H9 (cell line): ENCODE measurements around the gene KCNE2. TPM values are rescaled to one million over a fixed set of nuclear protein-coding genes. Genes with fewer than 3 reads are reported as not detected.

ENCODE experiments used
- DNase-seq: peaks from one replicate; pipeline ENCODE4 v3.0.0-alpha.2; 2017
- H2AFZ ChIP-seq: one replicate; pipeline ENCODE4 v1.6.1; 2013; ENCODE audit warnings: mild to moderate bottlenecking, low read length, control low read depth, moderate library complexity
- H2AK5ac ChIP-seq: 2 replicates; pipeline ENCODE4 v1.6.1; 2013; ENCODE audit warnings: low read length, control low read depth, mixed read lengths; ENCODE audit not compliant: insufficient read length
- H2BK120ac ChIP-seq: one replicate; pipeline ENCODE4 v1.6.1; 2013; ENCODE audit warnings: low read depth, mild to moderate bottlenecking, low read length, control low read depth, inconsistent platforms; ENCODE audit not compliant: poor library complexity, severe bottlenecking
- H2BK12ac ChIP-seq: 2 replicates; pipeline ENCODE4 v1.6.1; 2013; ENCODE audit warnings: low read length, control low read depth, mixed read lengths, low read depth; ENCODE audit not compliant: insufficient read length
- H2BK15ac ChIP-seq: 2 replicates; pipeline ENCODE4 v1.6.1; 2013; ENCODE audit warnings: low read depth, low read length, control low read depth
- H2BK20ac ChIP-seq: one replicate; pipeline ENCODE4 v1.6.1; 2013; ENCODE audit warnings: low read depth, mild to moderate bottlenecking, low read length, control low read depth, inconsistent platforms; ENCODE audit not compliant: poor library complexity, severe bottlenecking
- H2BK5ac ChIP-seq: 2 replicates; pipeline ENCODE4 v1.6.1; 2013; ENCODE audit warnings: low read length, control low read depth, mixed read lengths; ENCODE audit not compliant: insufficient read length
- H3K14ac ChIP-seq: 2 replicates; pipeline ENCODE4 v1.6.1; 2013; ENCODE audit warnings: low read length, control low read depth; ENCODE audit not compliant: insufficient read depth
- H3K18ac ChIP-seq: 2 replicates; pipeline ENCODE4 v1.6.1; 2013; ENCODE audit warnings: low read depth, mild to moderate bottlenecking, mixed read lengths, low read length, control low read depth; ENCODE audit not compliant: insufficient read length
- H3K23ac ChIP-seq: 2 replicates; pipeline ENCODE4 v1.6.1; 2013; ENCODE audit warnings: low read length, control low read depth, mixed read lengths, low read depth; ENCODE audit not compliant: insufficient read length
- H3K23me2 ChIP-seq: 2 replicates; pipeline ENCODE4 v1.6.1; 2013; ENCODE audit warnings: low read depth, mild to moderate bottlenecking, mixed read lengths, low read length, control low read depth; ENCODE audit not compliant: insufficient read length, poor library complexity, severe bottlenecking
- H3K27ac ChIP-seq: 2 replicates; pipeline ENCODE4 v1.5.1; 2013; ENCODE audit warnings: low read length, control low read depth, mixed read lengths, low read depth; ENCODE audit not compliant: insufficient read length
- H3K27me3 ChIP-seq: 2 replicates; pipeline ENCODE4 v1.6.1; 2013; ENCODE audit warnings: low read length, control low read depth, inconsistent platforms; ENCODE audit not compliant: insufficient read depth
- H3K4ac ChIP-seq: 2 replicates; pipeline ENCODE4 v1.6.1; 2013; ENCODE audit warnings: low read depth, mild to moderate bottlenecking, control low read depth, inconsistent platforms, low read length, moderate library complexity
- H3K4me1 ChIP-seq: 2 replicates; pipeline ENCODE4 v1.6.1; 2013; ENCODE audit warnings: low read length, control low read depth, inconsistent platforms; ENCODE audit not compliant: insufficient read depth
- H3K4me2 ChIP-seq: 2 replicates; pipeline ENCODE4 v1.6.1; 2013; ENCODE audit warnings: low read length, control low read depth, mixed read lengths; ENCODE audit not compliant: insufficient read length, insufficient read depth
- H3K56ac ChIP-seq: 2 replicates; pipeline ENCODE4 v1.6.1; 2013; ENCODE audit warnings: low read depth, mild to moderate bottlenecking, mixed read lengths, low read length, control low read depth; ENCODE audit not compliant: insufficient read length
- H3K79me1 ChIP-seq: 2 replicates; pipeline ENCODE4 v1.6.1; 2013; ENCODE audit warnings: low read depth, mild to moderate bottlenecking, moderate library complexity, low read length, control low read depth, inconsistent platforms; ENCODE audit not compliant: insufficient read depth, poor library complexity, severe bottlenecking
- H3K79me2 ChIP-seq: 2 replicates; pipeline ENCODE4 v1.6.1; 2013; ENCODE audit warnings: low read length, control low read depth, inconsistent platforms; ENCODE audit not compliant: insufficient read depth
- H3K9ac ChIP-seq: 2 replicates; pipeline ENCODE4 v1.6.1; 2013; ENCODE audit warnings: low read length, control low read depth, mixed read lengths; ENCODE audit not compliant: insufficient read length; ENCODE audit errors: extremely low read depth
- H3K9me3 ChIP-seq: one replicate; pipeline ENCODE4 v1.6.1; 2013; ENCODE audit warnings: low read depth, low read length, inconsistent platforms; ENCODE audit not compliant: control insufficient read depth
- H3T11ph ChIP-seq: one replicate; pipeline ENCODE4 v1.6.1; 2013; ENCODE audit warnings: mild to moderate bottlenecking, low read length, control low read depth, inconsistent platforms
- H4K20me1 ChIP-seq: one replicate; pipeline ENCODE4 v1.6.1; 2013; ENCODE audit not compliant: control insufficient read depth, insufficient read length, insufficient read depth
- H4K5ac ChIP-seq: 2 replicates; pipeline ENCODE4 v1.6.1; 2013; ENCODE audit warnings: low read depth, mild to moderate bottlenecking, mixed read lengths, low read length, control low read depth; ENCODE audit not compliant: insufficient read length
- H4K8ac ChIP-seq: replicated peaks from 2 replicates; pipeline ENCODE4 v1.6.1; 2013; ENCODE audit warnings: low read length, control low read depth, mixed read lengths, low read depth; ENCODE audit not compliant: insufficient read length
- H4K91ac ChIP-seq: 2 replicates; pipeline ENCODE4 v1.6.1; 2013; ENCODE audit warnings: low read depth, mild to moderate bottlenecking, moderate library complexity, mixed read lengths, low read length, control low read depth; ENCODE audit not compliant: insufficient read length
- H3K27ac Mint-ChIP-seq, 3 experiments: 2 replicates in 2 of 3; 3 replicates in 1 of 3; pipeline ENCODE4 v1.8.0; 2020 to 2021; ENCODE audit warnings: mixed read lengths in 3 of 3, mild to moderate bottlenecking in 1 of 3, moderate library complexity in 1 of 3
- H3K27me3 Mint-ChIP-seq: 2 replicates; pipeline ENCODE4 v1.8.0; 2021; ENCODE audit warnings: low read depth, mild to moderate bottlenecking, moderate library complexity, mixed read lengths
- H3K36me3 Mint-ChIP-seq, 3 experiments: 2 replicates in 2 of 3; 3 replicates in 1 of 3; pipeline ENCODE4 v1.8.0; 2020 to 2021; ENCODE audit warnings: low read depth in 3 of 3, mixed read lengths in 3 of 3; ENCODE audit not compliant: insufficient read depth in 1 of 3
- H3K4me1 Mint-ChIP-seq, 2 experiments: 2 replicates each; pipeline ENCODE4 v1.8.0; 2020; ENCODE audit warnings: mixed read lengths in 2 of 2
- H3K4me3 Mint-ChIP-seq, 2 experiments: 2 replicates in 1 of 2; 3 replicates in 1 of 2; pipeline ENCODE4 v1.8.0; 2020 to 2021; ENCODE audit warnings: mild to moderate bottlenecking in 2 of 2, mixed read lengths in 2 of 2, moderate library complexity in 1 of 2
- H3K9me3 Mint-ChIP-seq, 2 experiments: 2 replicates in 1 of 2; 3 replicates in 1 of 2; pipeline ENCODE4 v1.8.0; 2020; ENCODE audit warnings: mild to moderate bottlenecking in 2 of 2, mixed read lengths in 2 of 2, moderate library complexity in 1 of 2
- WGBS: extraction: QIAGEN DNeasy Blood & Tissue Kit; methylation state at CpG from one replicate; pipeline ENCODE4 v1.1.7; 2013; ENCODE audit warnings: missing lambda C conversion rate, low lambda C conversion rate, mixed read lengths; ENCODE audit not compliant: insufficient read length; ENCODE audit errors: extremely low coverage; 5-methylcytosine and 5-hydroxymethylcytosine counted together
- total RNA-seq: library from RNA; stranded (reverse); gene quantifications from 2 replicates; pipeline ENCODE4 v1.2.1, GENCODE V29; 2021
- TF ChIP-seq, protein P1 (sequence below): fragments of 200-600 bp; sonication (generic); conservative IDR thresholded peaks from 3 replicates; pipeline ENCODE4 v1.8.0; 2021; ENCODE audit warnings: antibody characterized with exemption, mild to moderate bottlenecking

The KCNE2 gene
- total RNA-seq, 1 experiment from 2014 or later: not detected

DNA sequence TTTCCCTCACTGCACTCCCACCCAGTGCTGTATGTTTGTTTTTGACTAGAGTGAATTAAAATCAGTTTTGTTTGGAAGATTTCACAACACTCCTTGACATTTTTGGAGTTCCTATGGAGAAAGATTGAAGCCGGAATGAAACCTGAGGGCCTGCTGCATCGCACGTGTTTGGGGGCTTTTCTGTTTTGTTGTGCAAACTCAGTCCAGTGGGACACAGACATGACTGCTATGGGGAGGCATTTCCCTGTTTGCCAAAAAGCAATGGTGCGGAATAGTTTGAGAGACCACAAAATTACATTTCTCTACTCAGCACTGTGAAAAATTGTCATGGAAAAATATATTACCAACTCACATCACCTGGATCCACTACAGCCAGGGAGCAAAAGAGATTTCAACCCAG lies 43.8 kb upstream of the KCNE2 start:
- H2BK12ac ChIP-seq: no peak overlapping the region
- H3K4ac ChIP-seq: no peak overlapping the region
- H3K18ac ChIP-seq: no peak overlapping the region
- no peak overlapping the region for H3K14ac ChIP-seq
- H3K4me2 ChIP-seq: no peak overlapping the region
- H3K56ac ChIP-seq: no peak overlapping the region
- H3K27me3 Mint-ChIP-seq: no peaks in the 10 kb centered on the region
- no peak overlapping the region for H3K27ac Mint-ChIP-seq
- no peak overlapping the region for H3K23ac ChIP-seq
- peaks cover 0 to 2% (median 0%) of the 10 kb centered on the region in 3 experiments; a peak in 1 of 7 replicates for H3K36me3 Mint-ChIP-seq
- DNase-seq: no peak
- no peak overlapping the region for H3T11ph ChIP-seq
- H3K27ac ChIP-seq: no peak overlapping the region
- no peak overlapping the region for H4K91ac ChIP-seq
- H2BK120ac ChIP-seq: no peak overlapping the region
- no peak overlapping the region for H2BK15ac ChIP-seq
- no peak overlapping the region for H2BK20ac ChIP-seq
- no peaks in the 10 kb centered on the region for H4K20me1 ChIP-seq
- H2AK5ac ChIP-seq: no peak overlapping the region
- H3K4me1 ChIP-seq: no peaks in the 10 kb centered on the region
- H3K9me3 ChIP-seq: no peaks in the 10 kb centered on the region
- H3K4me1 Mint-ChIP-seq: no peaks in the 10 kb centered on the region
- H3K27me3 ChIP-seq: no peaks in the 10 kb centered on the region
- no peaks in the 10 kb centered on the region for H3K79me1 ChIP-seq
- H4K8ac ChIP-seq: no peak overlapping the region
- no peak overlapping the region for H4K5ac ChIP-seq
- H2BK5ac ChIP-seq: no peak overlapping the region
- no peaks in the 10 kb centered on the region for H3K9me3 Mint-ChIP-seq
- H3K4me3 Mint-ChIP-seq: no peak overlapping the region
- no peaks in the 10 kb centered on the region for H3K79me2 ChIP-seq
- H3K9ac ChIP-seq: no peak overlapping the region
- TF ChIP-seq, protein P1, sequence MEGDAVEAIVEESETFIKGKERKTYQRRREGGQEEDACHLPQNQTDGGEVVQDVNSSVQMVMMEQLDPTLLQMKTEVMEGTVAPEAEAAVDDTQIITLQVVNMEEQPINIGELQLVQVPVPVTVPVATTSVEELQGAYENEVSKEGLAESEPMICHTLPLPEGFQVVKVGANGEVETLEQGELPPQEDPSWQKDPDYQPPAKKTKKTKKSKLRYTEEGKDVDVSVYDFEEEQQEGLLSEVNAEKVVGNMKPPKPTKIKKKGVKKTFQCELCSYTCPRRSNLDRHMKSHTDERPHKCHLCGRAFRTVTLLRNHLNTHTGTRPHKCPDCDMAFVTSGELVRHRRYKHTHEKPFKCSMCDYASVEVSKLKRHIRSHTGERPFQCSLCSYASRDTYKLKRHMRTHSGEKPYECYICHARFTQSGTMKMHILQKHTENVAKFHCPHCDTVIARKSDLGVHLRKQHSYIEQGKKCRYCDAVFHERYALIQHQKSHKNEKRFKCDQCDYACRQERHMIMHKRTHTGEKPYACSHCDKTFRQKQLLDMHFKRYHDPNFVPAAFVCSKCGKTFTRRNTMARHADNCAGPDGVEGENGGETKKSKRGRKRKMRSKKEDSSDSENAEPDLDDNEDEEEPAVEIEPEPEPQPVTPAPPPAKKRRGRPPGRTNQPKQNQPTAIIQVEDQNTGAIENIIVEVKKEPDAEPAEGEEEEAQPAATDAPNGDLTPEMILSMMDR: no peak
- no peaks in the 10 kb centered on the region for H3K23me2 ChIP-seq
- H2AFZ ChIP-seq: no peak overlapping the region
- WGBS: no CpG with 5 or more reads among the region's 4 CpGs
